Measurements from ENCODE around the gene FAM210A.
"Not testable (repeated sequence)": the region's sequence is repeated elsewhere in the genome, so short reads cannot be mapped to it uniquely, and the experiment has no call there.

FAM210A gene, protein sequence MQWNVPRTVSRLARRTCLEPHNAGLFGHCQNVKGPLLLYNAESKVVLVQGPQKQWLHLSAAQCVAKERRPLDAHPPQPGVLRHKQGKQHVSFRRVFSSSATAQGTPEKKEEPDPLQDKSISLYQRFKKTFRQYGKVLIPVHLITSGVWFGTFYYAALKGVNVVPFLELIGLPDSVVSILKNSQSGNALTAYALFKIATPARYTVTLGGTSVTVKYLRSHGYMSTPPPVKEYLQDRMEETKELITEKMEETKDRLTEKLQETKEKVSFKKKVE

GRCh38 chr18:13726232-13726971 lies at the start of gene FAM210A, which contains the start of gene RNMT:
Gene FAM210A (minus strand): TSS chr18:13726558. CDS start chr18:13682077, 44,481 bp downstream.
Gene RNMT (plus strand): TSS chr18:13726673. CDS start chr18:13731518, 4,845 bp downstream.
- peak; percentile 62 for DNase-seq

DNA sequence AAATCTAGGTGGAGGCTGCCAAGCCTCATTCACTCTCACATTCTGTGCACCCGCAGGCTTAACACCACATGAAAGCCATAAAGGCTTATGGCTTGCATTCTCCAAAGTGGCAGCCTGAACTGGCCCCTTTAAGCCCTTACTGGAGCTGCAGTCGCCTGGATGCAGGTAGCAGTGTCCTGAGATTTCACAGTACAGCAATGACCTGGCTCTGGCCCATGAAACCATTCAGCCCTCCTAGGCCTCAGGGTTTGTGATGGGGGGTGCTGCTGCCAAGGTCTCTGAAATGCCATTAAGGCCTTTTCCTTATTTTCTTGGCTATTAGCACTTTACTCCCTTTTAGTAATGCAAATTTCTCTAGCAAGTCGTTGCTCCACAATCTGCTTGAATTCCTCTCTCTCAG lies 48.7 kb upstream of the FAM210A start:
- no peak for DNase-seq

GRCh38 chr18:13762690-13763439 lies 36.5 kb upstream of the FAM210A start:
- DNase-seq: no peak

GRCh38 chr18:13760047-13760446 lies 33.7 kb upstream of the FAM210A start:
- no peak for DNase-seq

- no peak for DNase-seq
Observed at GRCh38 chr18:13758622-13759021, 32.3 kb upstream of the FAM210A start.

GRCh38 chr18:13756671-13757070 lies 30.3 kb upstream of the FAM210A start:
- no peak for DNase-seq

DNA sequence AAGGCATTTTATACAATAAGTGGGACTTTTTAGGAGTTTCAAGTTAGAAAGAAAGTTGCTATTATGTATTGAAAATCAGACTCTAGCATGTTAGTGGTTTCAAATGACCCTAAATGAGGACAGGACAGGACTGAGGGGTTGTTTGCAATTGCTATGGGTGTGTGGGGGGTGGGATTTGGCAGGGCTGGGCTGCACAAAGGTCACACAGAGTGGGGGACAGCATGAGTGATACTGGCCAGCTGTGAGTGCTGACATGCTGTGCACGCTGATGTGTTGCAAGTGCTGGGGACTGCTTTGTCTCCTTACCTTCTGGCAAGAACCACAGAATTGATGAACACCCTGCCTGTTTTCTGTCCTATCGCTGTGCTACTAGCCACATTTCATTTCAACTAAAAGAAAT lies 29.9 kb upstream of the FAM210A start:
- no peak for DNase-seq

- DNase-seq: not testable (repeated sequence)
Observed at GRCh38 chr18:13751599-13751998, 25.2 kb upstream of the FAM210A start.

DNA sequence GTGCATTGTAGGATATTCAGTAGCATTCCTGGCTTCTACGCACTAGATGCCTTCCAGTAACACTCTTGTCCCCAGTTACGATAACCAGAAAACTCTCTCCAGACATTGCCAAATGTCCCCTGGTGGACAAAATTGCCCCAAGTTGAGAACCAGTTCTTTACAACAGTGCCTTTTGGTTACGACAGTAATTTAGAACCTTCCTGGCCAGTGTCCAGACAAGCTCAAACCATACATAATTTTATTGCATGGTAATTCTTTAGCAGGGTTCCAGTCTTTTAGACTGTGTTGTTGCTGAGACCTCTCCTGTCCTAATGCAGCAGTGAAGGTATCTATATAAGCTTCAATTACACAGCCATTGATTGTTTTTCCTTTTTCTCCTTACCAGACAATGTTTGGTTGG lies 20.3 kb upstream of the FAM210A start:
- no peak for DNase-seq

DNA sequence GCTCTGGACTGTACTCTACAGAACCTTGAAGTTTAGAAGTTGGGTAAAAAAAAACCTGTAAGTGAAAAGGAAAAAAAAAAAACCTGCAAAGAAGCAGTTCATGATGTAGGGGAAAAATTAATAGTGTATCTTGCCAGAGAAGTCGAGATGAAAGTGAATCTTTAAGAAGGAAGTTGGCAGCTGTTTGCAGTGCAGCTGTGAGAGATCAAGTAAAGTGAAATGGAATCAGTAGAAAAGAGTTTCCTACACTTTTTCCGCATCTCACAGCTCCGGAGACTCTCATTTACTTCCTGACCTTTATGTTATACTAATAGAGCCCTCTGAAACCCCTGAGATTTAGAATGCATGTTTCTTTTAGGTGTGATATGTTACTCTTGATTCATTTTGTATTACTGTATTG lies 19.3 kb upstream of the FAM210A start:
- no peak for DNase-seq

- no peak for DNase-seq
Observed at GRCh38 chr18:13735681-13736080, 9.3 kb upstream of the FAM210A start.

DNA sequence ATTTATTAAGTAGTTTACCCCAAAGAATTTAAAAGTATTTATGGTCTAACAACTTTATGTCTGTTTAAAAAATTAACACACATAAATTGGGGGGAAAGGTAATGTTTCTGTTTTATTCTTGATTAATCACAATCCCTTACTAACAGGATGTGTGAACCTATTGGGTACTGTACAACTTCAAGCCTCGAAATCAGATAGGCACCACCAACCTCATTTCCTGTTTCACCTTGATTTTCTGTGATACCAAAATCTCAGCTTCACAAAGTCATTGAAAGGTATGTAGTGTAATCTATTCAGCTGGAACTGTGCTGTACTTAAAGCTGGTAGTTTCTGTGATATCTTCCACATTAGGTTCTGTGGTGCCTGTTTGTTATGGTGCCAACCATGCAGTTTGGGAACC lies 4.1 kb upstream of the FAM210A start:
- no peak for DNase-seq

DNA sequence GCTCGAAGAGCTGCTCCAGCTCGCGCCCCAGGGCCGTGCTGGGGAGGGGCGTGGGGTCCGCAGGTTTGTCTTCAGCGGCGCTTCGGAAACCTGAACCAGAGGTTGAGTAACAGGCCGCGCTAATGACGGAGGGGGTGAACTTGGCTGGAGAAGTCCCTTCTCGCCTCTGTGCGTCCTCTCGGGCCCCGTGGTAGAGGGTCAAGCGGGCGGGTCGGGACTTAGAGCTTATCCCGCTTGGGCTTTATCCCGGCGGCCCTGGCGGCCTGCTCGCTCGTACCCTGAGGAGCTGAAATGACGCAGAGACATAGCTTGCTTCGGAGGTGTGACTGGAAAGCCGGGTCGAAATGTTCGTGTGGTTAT lies 594 bp upstream of the FAM210A start:
- DNase-seq: no peak

GRCh38 chr18:13725566-13726231 lies 659 bp downstream of the FAM210A start:
- DNase-seq: no peak

DNA sequence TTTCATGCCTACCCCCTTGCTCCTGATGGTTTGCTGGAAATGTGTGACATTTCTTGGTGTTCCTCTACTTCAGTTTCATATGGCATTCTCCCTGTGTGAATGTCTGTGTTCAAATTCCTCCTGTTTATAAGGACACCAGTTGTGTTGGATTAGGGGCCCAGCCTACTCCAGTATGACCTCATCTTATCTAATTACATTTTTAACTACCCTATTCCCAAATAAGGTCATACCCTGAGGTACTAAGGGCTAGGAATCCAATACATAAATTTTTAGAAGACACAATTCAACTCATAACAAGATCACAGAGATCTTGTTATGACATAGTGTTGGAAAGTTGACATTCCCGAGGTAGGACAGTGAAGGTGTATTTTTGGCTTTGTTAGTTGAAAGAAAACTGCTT lies 5.5 kb downstream of the FAM210A start:
- no peak for DNase-seq

DNA sequence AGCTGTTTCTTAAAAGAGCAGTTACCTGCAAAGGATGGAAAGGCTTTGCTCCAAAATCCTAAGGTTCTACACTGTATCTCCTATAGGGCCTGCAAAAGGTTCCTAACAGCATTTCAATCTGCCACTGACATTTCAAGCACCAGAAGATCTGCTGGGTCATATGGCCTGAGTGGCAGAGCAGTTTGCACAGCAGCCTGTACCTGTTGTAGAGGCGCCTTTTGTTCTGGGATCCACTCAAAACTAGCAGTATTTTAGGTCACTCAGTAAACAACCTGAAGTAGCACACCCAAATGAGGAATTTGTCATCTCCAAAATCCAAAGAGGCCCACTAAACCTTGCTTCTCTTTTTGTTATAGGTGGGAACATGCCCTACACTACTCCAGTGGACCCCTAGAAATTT lies 6.2 kb downstream of the FAM210A start:
- no peak for DNase-seq

DNA sequence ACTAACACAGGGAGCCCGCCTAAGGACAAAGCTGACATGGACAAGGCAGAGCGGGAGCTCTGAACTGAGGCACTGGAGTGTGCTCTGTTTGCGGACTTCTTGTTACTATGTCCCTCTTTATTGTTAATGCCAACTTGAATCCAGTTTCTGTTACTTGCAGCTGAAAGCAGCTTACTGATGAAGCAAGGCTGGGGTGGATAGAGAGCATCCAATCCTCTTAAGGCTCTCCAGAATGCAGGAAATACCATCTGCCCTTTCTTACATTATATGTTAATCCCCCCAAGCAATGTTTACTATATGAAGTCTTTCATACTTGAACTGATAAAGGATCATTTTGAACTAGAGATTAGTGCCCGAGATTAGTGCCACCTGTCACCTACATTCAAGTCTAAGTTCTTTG lies 9.4 kb downstream of the FAM210A start:
- no peak for DNase-seq

- DNase-seq: no peak
Observed at GRCh38 chr18:13715330-13715729, 11.0 kb downstream of the FAM210A start.

DNA sequence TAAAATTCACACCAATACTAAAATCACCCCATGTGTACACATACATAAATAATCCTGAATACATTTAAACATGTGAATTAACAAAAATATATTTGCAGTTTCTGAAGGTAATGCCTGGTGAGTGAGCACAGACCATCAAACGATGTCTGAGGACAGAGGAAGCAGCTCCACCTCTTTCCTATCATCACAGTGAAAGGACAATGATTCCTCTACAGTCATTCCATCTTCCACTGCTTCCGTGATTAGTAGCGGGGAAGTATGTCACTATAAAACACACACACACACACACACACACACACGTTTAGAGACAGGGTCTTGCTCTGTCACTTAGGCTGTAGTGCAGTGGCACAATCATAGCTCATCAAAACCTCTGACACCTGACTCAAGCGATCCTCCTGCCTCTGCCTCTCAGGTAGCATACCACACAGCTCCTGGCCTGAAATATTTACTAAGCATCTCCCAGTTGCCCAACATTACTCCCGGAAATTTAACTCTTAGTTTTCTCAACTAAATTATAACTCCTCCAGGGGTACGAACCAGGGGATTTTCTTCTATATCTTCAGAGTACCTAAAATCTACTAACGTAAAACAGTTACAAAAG lies 12.8 kb downstream of the FAM210A start:
- DNase-seq: no peak

DNA sequence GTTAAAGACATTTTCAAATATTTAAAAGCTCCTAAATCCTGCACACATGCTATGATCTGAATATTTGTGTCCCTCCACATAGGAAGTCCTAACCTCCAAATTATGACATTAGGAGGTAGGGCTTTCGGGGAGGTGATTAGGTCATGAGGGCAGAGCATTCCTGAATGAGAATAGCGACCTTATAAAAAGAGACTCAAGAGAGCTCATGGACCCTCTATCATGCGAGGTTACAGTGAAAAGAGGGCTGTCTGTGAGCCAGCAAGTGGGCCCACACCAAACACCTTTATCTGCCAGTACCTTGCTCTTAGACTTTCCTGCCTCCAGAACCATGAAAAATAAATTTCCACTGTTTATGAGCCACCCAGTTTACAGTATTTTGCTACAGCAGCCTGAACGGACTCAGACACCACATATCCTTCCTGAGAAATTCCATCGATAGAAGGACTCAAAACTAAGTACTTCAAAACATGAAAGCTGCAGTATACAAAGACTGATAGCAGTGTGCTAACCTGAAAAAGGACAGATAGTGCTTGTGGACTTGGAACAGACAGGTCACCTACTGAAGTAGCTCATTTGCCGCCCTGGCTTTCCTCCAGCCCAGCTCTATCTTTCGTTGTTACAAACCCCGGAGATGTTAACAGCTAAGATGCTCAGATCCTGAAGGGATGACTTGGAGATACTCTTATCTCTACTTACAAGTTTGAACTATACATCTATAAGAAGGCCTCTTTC lies 13.8 kb downstream of the FAM210A start:
- DNase-seq: no peak

- no peak for DNase-seq
Observed at GRCh38 chr18:13710414-13710831, 15.9 kb downstream of the FAM210A start.

DNA sequence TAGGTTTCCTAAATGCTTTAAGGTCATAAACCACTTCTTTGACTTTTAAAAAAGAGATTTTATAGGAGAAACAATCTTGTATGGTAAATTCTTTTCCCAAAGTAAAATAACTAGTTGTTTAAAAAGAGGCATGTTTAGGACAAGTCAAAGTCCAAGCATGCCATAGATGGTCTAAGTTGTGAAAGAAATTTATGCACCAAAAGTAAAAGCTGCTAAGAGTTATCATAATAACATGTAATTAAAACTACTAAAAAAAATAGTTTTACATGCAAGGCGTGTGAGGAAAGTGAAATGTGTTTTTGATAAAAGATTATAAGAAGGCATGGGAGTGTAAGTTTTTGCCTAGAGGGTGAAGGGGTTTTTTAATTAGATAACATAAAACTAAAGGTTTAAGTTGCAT lies 22.5 kb downstream of the FAM210A start:
- no peak for DNase-seq
